NCI-H446 treated with DMSO at 0.1 percent for 48 hours (cell line): Measurements from ENCODE around the gene SPATA12.

Experiments used
- DNase-seq: peaks from one replicate; lab custom pipeline; 2025; lab: John Stamatoyannopoulos, UW

Gene SPATA12

GRCh38 chr3:57053122-57053521 is 7.3 kb upstream of the SPATA12 start:
- DNase-seq, result no peak

GRCh38 chr3:57057351-57057750 is 3.1 kb upstream of the SPATA12 start:
- DNase-seq, result no peak

DNA sequence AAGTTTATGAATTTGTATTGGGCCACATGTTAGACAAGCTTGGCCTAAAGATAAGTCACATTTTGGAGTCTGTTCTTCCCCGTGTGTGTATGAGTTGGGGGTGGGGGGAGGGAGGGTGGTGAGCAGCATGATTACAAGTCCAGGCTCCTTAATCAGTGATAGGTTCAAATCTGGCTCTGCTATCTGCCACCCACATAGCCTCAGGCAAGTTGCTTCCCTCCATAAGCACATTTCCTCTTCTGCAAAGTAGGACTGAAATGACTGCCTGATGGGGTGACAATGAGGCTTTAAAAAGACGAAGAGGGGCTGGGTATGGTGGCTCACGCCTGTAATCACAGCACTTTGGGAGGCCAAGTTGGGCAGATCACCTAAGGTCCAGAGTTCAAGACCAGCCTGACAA is 1.1 kb upstream of the SPATA12 start:
- no peak for DNase-seq

DNA sequence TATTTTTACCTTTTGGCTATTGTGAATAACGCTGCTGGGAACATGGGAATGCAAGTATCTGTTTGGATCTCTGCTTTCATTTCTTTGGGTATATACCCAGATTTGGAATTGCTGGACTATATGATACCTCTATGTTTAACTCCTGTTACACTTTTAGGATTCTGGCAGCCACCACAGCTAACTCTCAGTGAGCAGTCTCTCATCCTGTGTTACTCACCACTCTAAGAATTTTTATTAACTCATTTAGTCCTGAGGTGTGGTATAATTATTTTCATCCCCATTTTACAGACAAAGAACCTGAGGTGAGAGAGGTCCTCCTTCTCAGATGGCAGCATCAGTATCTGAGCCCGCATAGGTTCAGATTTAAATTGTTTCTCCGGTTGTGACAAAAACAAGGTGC is 1.1 kb downstream of the SPATA12 start:
- DNase-seq, result no peak

DNA sequence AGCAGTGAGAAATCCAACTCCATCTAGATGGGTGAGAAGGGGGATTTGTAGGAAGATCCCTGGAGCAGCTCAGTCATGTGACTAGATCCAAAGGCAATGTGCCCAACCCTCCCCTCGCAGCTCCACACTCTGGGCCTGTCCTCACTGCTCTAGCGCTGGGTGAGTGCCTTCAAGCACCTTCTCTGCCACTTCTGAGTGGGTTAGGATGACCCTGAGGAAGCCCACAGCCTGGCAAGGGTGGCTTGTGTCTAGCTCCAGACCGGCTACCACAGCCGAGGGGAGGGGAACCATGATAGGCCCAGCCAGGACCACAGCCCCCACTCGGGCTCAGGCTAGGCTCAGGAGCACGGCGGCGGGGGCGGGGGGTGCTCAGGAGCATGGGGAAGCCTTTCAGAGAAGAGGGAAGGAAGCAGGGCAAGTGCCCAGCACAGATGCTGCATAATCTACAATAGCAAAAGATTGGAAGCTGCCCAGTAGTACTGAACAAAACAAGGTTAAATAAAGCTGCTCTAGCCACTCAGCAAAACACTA is 1.7 kb downstream of the SPATA12 start:
- no peak for DNase-seq

DNA sequence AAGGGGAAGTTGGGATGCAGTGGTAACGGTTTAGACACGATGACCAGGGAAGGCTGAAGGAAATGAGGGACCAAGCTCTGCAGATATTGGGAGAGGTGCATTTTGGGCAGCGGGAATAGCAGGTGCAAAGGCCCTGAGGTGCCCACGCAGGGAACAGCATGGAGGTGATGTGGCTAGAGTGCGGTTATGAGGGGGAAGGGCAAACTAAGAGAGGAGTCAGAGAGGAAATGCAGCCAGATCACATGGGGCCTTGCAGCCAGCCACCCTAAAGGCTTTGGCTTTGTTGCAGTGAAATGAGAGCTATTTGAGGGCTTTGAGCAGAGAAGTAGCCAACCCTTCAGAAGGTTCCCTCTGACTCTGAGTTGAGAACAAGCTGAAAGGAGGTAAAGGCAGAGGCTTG is 2.6 kb downstream of the SPATA12 start:
- no peak for DNase-seq

GRCh38 chr3:57064001-57064400 is 3.5 kb downstream of the SPATA12 start:
- DNase-seq, result no peak

DNA sequence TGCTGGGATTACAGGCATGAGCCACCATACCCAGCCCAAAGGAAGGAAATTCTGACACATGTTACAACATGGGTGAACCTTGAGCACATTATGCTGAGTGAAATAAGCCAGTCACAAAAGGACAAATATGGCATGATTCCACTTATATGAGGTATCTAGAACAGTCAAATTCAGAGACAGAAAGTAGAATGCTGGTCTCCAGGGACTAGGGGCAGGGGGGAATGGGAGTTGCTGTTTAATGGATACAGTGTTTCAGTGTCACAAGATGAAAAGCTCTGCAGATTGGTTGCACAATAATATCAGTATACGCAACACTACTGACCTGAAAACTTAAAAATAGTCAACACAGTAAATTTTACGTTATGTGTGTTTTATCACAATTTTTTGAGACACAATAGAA is 4.1 kb downstream of the SPATA12 start:
- no peak for DNase-seq

DNA sequence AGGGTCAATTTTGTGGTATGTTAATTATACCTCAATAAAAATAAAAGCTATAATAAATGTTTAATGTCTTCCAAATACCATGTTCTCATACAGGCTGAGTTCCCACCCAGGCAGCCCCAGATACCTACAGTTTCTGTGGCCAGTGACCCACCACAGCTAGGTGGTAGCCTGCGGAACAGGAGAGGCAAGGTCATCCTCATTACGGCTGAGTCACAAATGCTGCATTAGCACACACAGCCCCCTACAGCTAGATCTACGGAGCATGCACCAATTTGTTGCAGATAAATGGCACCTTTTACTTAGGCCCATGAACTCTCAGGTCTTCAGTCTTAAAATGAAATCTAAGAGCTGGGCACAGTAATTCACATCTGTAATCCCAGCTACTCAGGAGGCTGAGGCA is 5.1 kb downstream of the SPATA12 start:
- DNase-seq, result no peak

GRCh38 chr3:57066471-57066870 is 6.0 kb downstream of the SPATA12 start:
- DNase-seq, result no peak

- no peak for DNase-seq
Measured at GRCh38 chr3:57068437-57069089, 8.1 kb downstream of the SPATA12 start.

GRCh38 chr3:57069503-57069902 is 9.0 kb downstream of the SPATA12 start:
- DNase-seq, result no peak

DNA sequence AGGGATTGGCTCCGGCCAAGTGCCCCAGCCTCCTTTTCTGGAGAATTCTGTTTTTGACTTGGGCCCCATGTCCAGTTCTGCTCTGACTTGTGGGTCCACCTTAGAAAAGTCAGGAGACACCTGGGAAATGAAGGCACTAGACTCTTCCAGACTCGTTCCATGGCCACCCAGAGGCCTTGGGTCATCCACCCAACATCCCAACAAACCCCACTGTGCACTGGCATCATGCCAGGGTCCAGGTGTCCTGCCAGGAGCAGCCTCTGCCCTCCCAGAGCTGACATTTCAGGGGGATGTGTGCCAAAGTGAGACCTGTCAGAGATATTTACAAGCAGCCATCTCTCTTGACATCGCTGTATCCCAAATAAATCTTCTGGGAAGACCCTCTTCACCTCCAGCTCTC is 13.2 kb downstream of the SPATA12 start:
- DNase-seq, result no peak

DNA sequence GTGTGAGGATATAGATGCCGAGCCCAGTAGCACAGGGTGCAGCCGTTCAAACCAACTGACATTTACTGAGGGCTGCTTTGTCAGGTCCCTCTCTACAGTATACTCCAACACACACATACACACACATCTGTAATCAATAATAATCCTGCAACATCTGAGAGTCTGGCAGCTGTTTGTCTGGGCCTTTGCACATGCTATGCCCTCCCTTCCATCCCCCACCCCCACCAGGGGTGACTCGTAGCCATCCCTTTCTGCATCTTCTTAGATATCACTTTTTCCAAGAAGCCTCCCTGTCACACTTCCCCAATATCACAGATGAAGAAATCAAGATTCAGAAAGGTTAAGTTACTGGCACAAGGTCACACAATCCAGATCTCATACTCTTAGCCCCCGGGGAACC is 13.7 kb downstream of the SPATA12 start:
- no peak for DNase-seq

DNA sequence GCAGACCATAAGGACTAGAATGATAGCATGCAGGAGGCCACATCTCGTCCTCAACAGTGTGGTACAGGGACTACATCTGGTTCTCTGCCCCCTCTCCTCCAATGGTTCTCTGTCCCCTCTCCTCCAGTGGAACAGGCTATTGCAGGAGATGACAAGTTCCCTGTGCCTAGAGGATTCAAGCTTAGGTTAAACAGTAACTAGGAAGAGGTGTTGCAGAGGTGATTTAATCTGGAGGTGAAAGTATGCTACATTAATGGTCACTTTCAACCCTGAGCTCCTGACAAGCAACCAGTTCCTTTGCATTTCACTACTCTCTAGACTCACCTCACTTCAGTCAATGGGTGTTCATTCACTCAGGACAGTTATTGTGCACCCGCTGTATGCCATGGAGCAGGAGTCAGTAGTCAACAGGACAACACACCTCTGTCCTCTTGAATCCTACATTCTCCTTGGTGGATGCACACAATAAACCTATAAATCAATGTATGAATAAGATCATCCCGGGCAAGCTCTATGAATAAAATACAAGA is 16.0 kb downstream of the SPATA12 start:
- DNase-seq, result no peak

GRCh38 chr3:57077630-57078343 is 17.3 kb downstream of the SPATA12 start:
- no peak for DNase-seq

DNA sequence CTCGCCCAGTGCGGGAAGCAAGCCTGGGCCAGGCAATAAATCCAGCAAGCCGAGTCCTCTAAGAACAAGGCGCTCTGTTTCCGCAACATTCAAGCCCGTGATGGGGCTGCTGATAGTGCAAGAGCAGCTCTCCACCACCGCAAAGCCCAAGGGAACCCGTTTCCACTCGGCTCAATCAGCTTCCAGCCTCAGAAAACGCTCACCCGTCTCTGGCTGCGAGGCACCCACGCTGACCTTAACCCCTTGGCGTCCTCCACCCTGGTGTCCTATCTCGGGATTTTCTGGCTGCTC is 17.8 kb downstream of the SPATA12 start:
- no peak for DNase-seq

DNA sequence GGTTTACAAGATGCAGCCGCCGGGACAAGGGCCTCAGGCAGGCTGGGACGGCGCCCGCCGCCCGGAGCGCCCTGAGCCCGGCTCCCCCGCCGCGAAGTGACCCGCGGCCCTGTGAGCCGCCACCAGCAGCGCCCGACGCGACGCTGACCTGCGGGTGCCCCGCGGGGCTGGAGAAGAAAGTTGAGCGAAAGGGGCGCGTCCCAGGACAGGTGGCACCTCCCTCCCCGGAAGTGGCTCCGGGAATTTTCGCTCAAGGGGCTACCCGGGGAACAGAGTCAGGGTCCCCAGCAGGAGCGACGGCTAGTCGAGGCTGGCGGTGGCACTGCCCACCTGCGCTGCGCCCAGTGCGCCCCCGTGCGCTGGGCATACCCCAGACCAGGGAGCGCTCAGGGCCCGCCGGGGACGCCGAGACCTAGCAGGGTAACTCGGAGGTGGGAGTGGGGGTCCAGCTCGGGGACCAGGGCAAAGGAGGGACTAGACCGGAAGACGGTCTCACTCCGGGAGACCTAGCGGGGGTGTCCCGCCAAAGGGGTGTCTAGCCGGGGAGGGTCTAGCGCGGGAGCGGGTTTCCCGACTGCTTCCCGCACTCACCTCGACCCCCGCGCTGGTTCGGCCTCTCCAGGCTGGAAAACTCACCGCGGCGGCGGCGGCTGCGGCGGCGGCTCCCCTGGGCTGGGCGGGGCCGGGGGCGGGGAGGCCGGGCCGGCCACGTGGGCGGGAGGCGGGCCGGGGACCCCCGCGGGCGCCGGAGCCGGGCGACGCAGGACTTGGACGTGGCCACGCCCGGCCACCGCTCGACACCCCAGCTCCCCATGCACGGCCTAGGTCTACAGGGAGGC is 18.4 kb downstream of the SPATA12 start:
- DNase-seq, result no peak

DNA sequence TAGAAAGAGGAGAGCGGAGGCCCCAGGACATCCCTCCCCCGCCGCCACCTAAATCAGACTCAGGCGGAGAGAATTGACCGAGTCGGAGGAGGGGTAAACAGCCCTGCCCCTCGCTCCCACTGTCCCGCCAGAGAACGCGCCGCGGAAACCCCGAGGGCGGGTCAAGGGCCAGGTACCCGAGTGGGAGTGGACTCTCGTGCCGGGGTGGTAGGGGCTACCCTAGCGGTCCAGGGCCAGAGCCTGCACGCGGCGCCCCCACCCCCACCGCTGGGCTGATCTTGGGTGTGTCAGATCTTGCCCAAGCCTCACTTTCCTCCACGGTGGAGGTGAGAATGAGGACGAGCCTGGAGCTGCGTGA is 19.0 kb downstream of the SPATA12 start:
- DNase-seq, result no peak

DNA sequence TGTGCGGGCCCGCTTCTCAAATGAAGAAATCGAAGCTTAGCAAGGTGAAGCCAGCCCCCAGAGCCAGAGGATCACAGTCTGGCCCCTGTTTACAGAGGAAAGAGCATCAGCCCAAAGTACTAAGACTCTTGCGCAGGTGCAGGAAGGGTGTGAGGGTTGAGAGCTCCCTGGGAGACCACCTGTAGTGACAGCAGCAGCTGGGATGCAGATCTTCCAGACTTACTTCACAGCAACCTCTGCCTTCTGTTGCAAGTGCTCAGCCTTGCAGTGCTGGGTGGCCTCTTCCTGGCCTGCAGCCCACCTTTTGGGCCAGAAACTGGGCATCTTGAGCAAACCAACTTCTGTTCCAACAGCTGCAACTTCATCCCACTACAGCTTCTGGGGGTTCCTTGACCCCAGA is 19.7 kb downstream of the SPATA12 start:
- DNase-seq, result no peak

DNA sequence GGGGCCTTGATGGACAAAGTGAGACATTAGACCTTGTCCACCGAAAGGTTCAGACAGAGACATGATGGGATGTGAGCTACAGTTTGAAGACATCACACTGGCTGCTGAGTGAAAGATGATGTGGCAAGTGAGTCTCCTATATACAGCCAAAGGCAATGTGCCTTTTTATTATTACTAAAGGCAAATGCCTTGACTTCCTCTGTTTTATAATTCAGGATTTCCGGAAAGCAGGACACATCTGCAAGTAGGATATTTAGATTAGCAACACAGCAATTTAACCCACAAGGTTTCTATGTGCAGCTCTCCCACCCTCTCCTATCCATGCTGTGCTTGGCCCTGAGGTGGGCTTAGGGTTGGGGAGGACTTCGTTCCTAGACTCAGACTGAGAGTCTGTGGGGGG is 20.7 kb downstream of the SPATA12 start:
- DNase-seq, result no peak

DNA sequence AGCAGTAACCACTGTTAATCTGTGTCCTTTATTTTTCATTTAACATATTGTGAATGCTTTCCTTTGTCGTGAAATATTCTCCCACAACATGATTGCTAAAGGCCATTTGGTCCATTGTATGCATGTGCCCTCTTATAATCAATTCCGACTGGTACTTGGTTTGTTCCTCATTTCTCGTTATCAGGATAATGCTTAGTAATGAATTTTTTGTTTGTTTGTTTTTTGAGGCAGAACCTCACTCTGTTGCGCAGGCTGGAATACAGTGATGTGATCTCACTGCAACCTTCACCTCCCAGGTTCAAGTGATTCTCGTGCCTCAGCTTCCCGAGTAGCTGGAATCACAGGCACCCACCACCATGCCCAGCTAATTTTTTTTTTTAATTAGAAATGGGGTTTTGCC is 22.0 kb downstream of the SPATA12 start:
- no peak for DNase-seq
